HepG2 (cell line): ENCODE measurements around the gene TAPBP. TPM values are rescaled to one million over a fixed set of nuclear protein-coding genes. Genes with fewer than 3 reads are reported as not detected.

ENCODE experiments used
- CBFB ChIP-seq: sonication (generic); formaldehyde crosslinking; IDR thresholded peaks from 2 replicates; pipeline ENCODE4 v1.4.0; 2020; ENCODE audit warnings: missing genetic modification reagents
- KLF15 ChIP-seq: sonication (generic); formaldehyde crosslinking; IDR thresholded peaks from 2 replicates; pipeline ENCODE4 v1.8.1; 2023; ENCODE audit warnings: borderline replicate concordance, mild to moderate bottlenecking, inconsistent platforms, missing genetic modification reagents, mixed read lengths
- MBNL3 ChIP-seq: fragments of 250-450 bp; sonication (Bioruptor Pico); conservative IDR thresholded peaks from 2 replicates; pipeline ENCODE4 v1.8.0; 2022; ENCODE audit warnings: mild to moderate bottlenecking, inconsistent platforms
- POGZ ChIP-seq: sonication (generic); formaldehyde crosslinking; IDR thresholded peaks from 2 replicates; pipeline ENCODE4 v1.4.0; 2020; ENCODE audit warnings: mild to moderate bottlenecking, missing genetic modification reagents
- POLR2AphosphoS5 ChIP-seq: IDR thresholded peaks from 2 replicates; pipeline ENCODE4 v1.6.1; 2012; ENCODE audit warnings: low read depth, low read length
- SNAI1 ChIP-seq: sonication (generic); formaldehyde crosslinking; IDR thresholded peaks from 2 replicates; pipeline ENCODE4 v1.5.0; 2020; ENCODE audit warnings: mild to moderate bottlenecking, missing genetic modification reagents, borderline replicate concordance
- TOPORS ChIP-seq: sonication (generic); formaldehyde crosslinking; IDR thresholded peaks from 2 replicates; pipeline ENCODE4 v1.8.0; 2023; ENCODE audit warnings: mild to moderate bottlenecking, missing genetic modification reagents
- YEATS2 ChIP-seq: sonication (generic); formaldehyde crosslinking; IDR thresholded peaks from 2 replicates; pipeline ENCODE4 v1.4.0; 2020; ENCODE audit warnings: missing genetic modification reagents, borderline replicate concordance
- ZNF230 ChIP-seq: sonication (generic); formaldehyde crosslinking; IDR thresholded peaks from 2 replicates; pipeline ENCODE4 v1.4.0; 2020; ENCODE audit warnings: mild to moderate bottlenecking, missing genetic modification reagents
- ZNF660 ChIP-seq: sonication (generic); formaldehyde crosslinking; IDR thresholded peaks from 2 replicates; pipeline ENCODE4 v1.5.1; 2020; ENCODE audit warnings: mild to moderate bottlenecking, low read depth, missing genetic modification reagents, borderline replicate concordance
- ZSCAN12 ChIP-seq: sonication (generic); formaldehyde crosslinking; IDR thresholded peaks from 2 replicates; pipeline ENCODE4 v1.9.0; 2021; ENCODE audit warnings: mild to moderate bottlenecking, missing genetic modification reagents
- ZSCAN22 ChIP-seq: sonication (generic); formaldehyde crosslinking; IDR thresholded peaks from 2 replicates; pipeline ENCODE4 v1.4.0; 2020; ENCODE audit warnings: mild to moderate bottlenecking, missing genetic modification reagents
- polyA plus RNA-seq, 8 experiments: library from polyadenylated mRNA; depleted of rRNA in 3 of 8; stranded (reverse) in 7 of 8; unstranded in 1 of 8; fragments of >200 nt; fragmentation: Illumina TruSeq in 4 of 8; extraction: Trizol in 4 of 8; gene quantifications; 2 replicates each; pipeline versions ENCODE4 v1.2.1 to v1.2.3, GENCODE V29; 2011 to 2016; ENCODE audit warnings: low read depth in 4 of 8, missing spikeins in 1 of 8, mixed read lengths in 1 of 8; ENCODE audit not compliant: insufficient read depth in 1 of 8
- total RNA-seq, 5 experiments: library from RNA; depleted of rRNA; stranded (reverse); fragments of >200 nt; fragmentation: Illumina TruSeq; extraction: Trizol; gene quantifications; 2 replicates each; pipeline ENCODE4 v1.2.3, GENCODE V29; 2016; ENCODE audit warnings: low read depth in 1 of 5
- TF ChIP-seq, protein P1 (sequence below): sonication (generic); formaldehyde crosslinking; IDR thresholded peaks from 2 replicates; pipeline ENCODE4 v1.4.0; 2020; ENCODE audit warnings: missing genetic modification reagents
- TF ChIP-seq, protein P2 (sequence below), 2 experiments: sonication (generic) in 1 of 2; formaldehyde crosslinking in 1 of 2; IDR thresholded peaks; 2 replicates each; pipeline versions ENCODE4 v1.4.0 to v1.6.1; 2018 to 2020; ENCODE audit warnings: missing genetic modification reagents in 2 of 2, borderline replicate concordance in 1 of 2, low read depth in 1 of 2, mild to moderate bottlenecking in 1 of 2, missing biosample characterization in 1 of 2
- TF ChIP-seq, protein P3 (sequence below): sonication (generic); formaldehyde crosslinking; IDR thresholded peaks from 2 replicates; pipeline ENCODE4 v1.5.0; 2020; ENCODE audit warnings: missing genetic modification reagents, mild to moderate bottlenecking, borderline replicate concordance
- TF ChIP-seq, protein P4 (sequence below): sonication (generic); formaldehyde crosslinking; IDR thresholded peaks from 2 replicates; pipeline ENCODE4 v1.4.0; 2020; ENCODE audit warnings: missing genetic modification reagents, borderline replicate concordance

The TAPBP gene
- total and polyA plus RNA-seq, 2 of the 13 experiments (the other 11 are each of a cell fraction or from before 2014, with no cell fraction given): 27.4 to 32.3 TPM

DNA sequence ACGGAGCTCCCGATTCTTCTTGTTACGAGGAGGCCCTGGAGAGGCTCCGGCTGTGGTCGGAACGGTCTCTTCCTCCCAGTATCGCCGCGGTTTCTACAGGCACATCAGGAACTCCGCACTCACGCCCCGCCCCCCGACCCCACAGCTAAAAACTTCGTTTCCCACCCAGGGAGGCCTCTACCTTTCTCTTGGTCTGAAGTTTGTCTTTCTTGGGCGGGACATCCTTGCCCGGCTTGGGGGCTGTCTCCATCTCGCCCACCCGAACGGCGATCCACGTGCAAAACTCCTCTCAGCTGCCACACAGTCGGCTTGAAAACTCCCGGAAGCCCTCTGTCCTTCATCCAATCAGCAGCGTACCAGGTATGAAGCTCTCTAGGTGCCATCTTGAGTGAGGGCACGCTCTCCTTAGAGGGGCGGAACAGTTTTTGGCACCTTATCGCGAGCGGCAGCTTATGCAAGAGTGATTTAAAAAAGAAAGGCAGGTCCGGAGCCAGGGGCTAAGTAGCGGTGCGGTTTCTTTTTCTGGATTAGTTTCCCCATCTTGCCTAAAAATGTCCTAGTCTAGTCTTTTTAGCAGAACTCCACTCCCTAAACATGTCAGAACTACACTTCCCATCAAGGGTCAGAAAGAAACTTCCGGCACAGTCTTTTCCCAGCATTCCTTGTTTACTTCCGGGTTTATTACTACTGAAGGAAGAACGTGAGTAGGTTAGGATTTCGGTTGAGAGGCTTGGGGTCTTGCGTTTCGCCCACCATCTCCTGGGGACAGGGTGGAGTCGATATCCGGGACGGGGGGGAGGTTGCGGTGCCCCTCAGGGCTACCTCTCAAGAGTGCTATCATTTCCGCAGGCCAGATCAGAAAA is 24.7 kb downstream of the TAPBP start, which contains the start of the genes PFDN6 and WDR46 (continued):
- no peak for TF ChIP-seq MBNL3 (CRISPR knock-in tag)
- TF ChIP-seq, protein P1, sequence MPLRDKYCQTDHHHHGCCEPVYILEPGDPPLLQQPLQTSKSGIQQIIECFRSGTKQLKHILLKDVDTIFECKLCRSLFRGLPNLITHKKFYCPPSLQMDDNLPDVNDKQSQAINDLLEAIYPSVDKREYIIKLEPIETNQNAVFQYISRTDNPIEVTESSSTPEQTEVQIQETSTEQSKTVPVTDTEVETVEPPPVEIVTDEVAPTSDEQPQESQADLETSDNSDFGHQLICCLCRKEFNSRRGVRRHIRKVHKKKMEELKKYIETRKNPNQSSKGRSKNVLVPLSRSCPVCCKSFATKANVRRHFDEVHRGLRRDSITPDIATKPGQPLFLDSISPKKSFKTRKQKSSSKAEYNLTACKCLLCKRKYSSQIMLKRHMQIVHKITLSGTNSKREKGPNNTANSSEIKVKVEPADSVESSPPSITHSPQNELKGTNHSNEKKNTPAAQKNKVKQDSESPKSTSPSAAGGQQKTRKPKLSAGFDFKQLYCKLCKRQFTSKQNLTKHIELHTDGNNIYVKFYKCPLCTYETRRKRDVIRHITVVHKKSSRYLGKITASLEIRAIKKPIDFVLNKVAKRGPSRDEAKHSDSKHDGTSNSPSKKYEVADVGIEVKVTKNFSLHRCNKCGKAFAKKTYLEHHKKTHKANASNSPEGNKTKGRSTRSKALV (CRISPR knock-in tag): no peak
- no peak for TF ChIP-seq TOPORS (CRISPR knock-in tag)
- TF ChIP-seq ZSCAN22 (CRISPR knock-in tag): no peak
- TF ChIP-seq SNAI1 (CRISPR knock-in tag): no peak
- TF ChIP-seq POLR2AphosphoS5: peak; percentile 84
- no peak for TF ChIP-seq ZSCAN12 (CRISPR knock-in tag)
- TF ChIP-seq, protein P2, sequence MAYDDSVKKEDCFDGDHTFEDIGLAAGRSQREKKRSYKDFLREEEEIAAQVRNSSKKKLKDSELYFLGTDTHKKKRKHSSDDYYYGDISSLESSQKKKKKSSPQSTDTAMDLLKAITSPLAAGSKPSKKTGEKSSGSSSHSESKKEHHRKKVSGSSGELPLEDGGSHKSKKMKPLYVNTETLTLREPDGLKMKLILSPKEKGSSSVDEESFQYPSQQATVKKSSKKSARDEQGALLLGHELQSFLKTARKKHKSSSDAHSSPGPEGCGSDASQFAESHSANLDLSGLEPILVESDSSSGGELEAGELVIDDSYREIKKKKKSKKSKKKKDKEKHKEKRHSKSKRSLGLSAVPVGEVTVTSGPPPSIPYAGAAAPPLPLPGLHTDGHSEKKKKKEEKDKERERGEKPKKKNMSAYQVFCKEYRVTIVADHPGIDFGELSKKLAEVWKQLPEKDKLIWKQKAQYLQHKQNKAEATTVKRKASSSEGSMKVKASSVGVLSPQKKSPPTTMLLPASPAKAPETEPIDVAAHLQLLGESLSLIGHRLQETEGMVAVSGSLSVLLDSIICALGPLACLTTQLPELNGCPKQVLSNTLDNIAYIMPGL (CRISPR knock-in tag; IDR thresholded peaks at IDR 0.05; ENCODE audit: borderline replicate concordance in 1 of 2, low read depth in 1 of 2): peak in 1 of 2 experiments; percentile 74; a peak in 2 of 4 replicates
- TF ChIP-seq KLF15 (CRISPR knock-in tag): no peak
- peak; percentile 93 for TF ChIP-seq YEATS2
- TF ChIP-seq CBFB (CRISPR knock-in tag): no peak
- TF ChIP-seq, protein P3, sequence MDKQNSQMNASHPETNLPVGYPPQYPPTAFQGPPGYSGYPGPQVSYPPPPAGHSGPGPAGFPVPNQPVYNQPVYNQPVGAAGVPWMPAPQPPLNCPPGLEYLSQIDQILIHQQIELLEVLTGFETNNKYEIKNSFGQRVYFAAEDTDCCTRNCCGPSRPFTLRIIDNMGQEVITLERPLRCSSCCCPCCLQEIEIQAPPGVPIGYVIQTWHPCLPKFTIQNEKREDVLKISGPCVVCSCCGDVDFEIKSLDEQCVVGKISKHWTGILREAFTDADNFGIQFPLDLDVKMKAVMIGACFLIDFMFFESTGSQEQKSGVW (CRISPR knock-in tag): no peak
- no peak for TF ChIP-seq POGZ (CRISPR knock-in tag)
- no peak for TF ChIP-seq ZNF660 (CRISPR knock-in tag)
- TF ChIP-seq, protein P4, sequence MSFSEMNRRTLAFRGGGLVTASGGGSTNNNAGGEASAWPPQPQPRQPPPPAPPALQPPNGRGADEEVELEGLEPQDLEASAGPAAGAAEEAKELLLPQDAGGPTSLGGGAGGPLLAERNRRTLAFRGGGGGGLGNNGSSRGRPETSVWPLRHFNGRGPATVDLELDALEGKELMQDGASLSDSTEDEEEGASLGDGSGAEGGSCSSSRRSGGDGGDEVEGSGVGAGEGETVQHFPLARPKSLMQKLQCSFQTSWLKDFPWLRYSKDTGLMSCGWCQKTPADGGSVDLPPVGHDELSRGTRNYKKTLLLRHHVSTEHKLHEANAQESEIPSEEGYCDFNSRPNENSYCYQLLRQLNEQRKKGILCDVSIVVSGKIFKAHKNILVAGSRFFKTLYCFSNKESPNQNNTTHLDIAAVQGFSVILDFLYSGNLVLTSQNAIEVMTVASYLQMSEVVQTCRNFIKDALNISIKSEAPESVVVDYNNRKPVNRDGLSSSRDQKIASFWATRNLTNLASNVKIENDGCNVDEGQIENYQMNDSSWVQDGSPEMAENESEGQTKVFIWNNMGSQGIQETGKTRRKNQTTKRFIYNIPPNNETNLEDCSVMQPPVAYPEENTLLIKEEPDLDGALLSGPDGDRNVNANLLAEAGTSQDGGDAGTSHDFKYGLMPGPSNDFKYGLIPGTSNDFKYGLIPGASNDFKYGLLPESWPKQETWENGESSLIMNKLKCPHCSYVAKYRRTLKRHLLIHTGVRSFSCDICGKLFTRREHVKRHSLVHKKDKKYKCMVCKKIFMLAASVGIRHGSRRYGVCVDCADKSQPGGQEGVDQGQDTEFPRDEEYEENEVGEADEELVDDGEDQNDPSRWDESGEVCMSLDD (CRISPR knock-in tag): no peak
- no peak; the same call in none of the 2 replicates for TF ChIP-seq ZNF230 (CRISPR knock-in tag)
